Stimulated activated CD4-positive, alpha-beta T cell treated with anti-CD3 and anti-CD28 coated beads, TNF-alpha, amount 100 ng/mL, for 48 hours (primary cell): ENCODE measurements around the gene MAPKAPK2.
A peak's percentile ranks its signal among the peaks of the same experiment; 100 is the strongest.

ENCODE experiments used
- DNase-seq, 3 donors: peaks; one replicate each; pipeline ENCODE4 v3.0.0-alpha.2; 2020; ENCODE audit warnings: low read depth in 3 of 3

The MAPKAPK2 gene

DNA sequence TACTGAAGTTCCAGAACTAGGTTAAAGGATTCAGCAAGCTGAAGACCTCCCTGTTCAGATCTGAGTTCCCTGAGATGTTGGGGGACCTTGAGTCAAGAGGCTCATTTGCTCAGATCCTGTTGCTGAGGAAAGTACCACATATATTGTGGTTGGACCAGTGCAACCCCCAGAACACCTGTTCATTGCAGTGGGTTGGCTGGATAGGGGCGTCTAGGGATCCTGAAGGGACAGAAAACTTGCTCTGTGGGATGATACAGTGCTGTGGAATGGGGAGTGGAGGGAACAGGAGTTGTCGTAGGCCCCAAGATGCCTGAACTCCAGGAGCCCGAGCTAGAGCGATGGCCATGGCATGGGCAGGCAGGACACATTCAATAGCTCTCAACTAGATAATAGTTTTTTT lies 24.6 kb upstream of the MAPKAPK2 start:
- no peak for DNase-seq

DNA sequence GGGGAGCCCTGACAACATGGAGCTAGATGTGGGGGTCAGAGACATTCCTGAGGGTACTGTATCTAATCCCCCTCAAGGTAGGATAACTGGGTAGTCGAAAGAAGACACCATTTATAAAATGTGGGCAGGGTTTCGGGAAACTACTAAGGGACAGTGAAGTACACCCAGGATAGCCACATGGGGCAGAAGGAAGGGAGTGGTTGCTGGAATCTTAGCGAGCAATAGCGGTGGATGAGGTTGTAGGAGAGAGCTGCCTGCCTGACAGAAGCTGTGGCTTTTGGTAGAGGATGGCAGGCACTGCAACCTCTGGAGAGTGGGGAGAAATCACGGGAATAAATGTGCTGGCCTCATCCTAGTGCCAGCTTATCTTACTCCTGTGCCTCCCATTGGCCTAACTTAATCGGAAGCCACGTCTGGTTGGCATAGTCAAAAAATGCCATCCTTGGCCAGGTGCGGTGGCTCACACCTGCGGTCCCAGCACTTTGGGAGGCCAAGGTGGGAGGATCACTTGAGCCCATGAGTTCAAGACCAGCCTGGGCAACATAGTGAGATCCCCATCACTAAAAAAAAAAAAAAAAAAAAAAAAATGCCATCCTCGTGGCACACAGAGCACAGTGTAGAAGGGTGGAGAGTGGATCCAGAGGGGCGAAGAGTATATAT lies 23.4 kb upstream of the MAPKAPK2 start:
- DNase-seq: no peak

- DNase-seq: no peak
These were observed 22.2 kb upstream of the MAPKAPK2 start for GRCh38 chr1:206662396-206663092.

- DNase-seq: no peak
These were observed 21.3 kb upstream of the MAPKAPK2 start for GRCh38 chr1:206663362-206663761.

DNA sequence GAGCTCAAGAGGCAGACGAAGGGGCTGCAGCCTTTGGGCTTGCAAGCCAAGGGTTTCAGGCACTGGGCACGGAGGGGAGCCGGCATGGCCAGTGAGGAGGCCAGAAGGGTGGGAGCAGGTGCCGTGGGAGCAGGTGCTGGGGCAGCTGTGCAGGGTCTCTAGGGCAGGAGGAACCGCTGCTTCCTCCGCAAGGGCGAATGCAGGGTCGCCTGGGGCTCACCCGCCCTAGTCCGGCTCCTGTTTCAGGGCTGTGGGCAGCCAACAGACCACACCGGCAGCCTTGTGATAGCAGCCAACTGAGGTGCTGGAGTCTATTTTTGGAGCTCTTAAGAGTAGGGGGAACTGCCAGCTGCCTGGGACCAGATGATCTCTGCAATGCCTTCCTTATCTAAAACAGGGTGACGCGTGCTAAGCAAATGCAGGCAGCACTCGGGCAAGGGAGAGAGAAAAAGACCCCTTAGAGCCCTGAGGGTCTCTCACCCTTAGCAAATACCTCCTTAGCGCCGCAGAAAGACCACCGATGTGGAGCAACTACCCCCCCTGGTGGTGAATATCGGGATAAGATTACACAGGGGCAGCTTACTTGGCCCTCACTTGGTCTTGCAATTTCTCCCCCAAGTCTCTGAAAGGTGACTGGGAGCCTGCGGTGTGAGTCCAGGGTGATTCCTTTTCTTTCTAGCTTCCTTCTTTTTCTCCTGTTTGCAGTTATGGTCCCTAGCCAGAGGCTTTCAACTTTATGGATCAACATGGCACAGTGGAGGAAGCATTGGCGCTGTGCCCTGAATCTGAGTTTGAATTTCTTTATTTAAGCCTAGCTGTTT lies 20.7 kb upstream of the MAPKAPK2 start:
- peak; percentile 37 to 69 (median 63) for DNase-seq

- no peak for DNase-seq
These were observed 20.0 kb upstream of the MAPKAPK2 start for GRCh38 chr1:206664740-206665139.

- no peak for DNase-seq
These were observed 18.6 kb upstream of the MAPKAPK2 start for GRCh38 chr1:206666031-206666561.

DNA sequence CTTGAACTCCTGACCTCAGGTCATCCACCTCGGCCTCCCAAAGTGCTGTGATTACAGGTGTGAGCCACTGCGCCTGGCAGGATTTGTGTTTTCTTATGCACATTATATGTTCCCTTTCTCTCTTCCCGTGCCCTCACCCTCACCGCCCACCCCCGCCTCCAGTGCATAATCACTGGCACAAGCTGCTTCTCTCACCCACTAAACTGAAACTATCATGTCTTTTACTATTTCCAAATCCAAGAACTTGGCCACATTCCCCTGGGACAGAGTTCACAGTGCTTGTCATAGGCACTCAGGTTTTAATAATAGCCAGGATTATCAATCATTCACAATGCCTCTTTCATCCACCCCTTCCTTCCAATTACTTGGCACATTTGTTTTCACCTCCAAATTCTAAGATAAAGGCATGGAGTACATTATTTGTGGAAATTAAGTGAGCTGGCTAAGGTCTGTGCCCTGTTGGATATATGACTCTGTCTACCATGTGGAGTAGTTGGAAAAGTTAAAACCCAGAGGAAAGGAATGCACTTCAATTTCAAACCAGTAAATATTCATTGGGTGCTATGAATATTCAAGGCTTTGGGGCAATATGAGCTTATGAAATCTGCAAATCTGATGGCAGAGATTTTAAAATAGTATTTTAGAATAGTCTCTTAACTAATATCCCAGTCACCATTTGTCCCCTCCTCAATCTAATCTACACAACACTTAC lies 17.6 kb upstream of the MAPKAPK2 start:
- no peak for DNase-seq

GRCh38 chr1:206668351-206668750 lies 16.4 kb upstream of the MAPKAPK2 start:
- no peak for DNase-seq

- no peak for DNase-seq
These were observed 15.8 kb upstream of the MAPKAPK2 start for GRCh38 chr1:206668874-206669410.

- DNase-seq: no peak
These were observed 12.6 kb upstream of the MAPKAPK2 start for GRCh38 chr1:206672011-206672688.

GRCh38 chr1:206672844-206673758 lies 11.6 kb upstream of the MAPKAPK2 start:
- no peak for DNase-seq

- DNase-seq: no peak
These were observed 10.5 kb upstream of the MAPKAPK2 start for GRCh38 chr1:206674236-206674635.

DNA sequence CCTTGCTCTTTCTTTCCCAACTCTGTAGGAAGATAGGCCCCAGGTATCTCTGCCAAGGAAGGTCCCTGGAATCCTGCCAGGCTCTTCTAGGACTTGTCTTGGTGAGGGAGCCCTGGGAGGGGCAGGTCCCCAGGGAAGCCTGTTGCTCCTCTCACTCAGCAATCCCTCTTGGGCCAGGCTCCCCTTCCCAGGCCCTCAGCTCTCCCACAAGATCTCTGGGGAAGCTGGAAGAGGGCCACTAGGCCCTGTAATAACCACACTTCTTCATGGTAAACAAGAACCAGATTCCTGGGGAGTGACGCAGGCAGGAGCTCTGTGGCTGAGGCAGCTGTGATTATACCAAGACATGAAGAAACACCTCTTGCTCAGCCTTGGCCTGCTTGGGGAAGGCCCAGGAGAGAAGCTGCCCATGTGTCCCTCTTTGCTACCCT lies 9.9 kb upstream of the MAPKAPK2 start:
- no peak for DNase-seq

- DNase-seq: no peak
These were observed 8.2 kb upstream of the MAPKAPK2 start for GRCh38 chr1:206676499-206676898.

DNA sequence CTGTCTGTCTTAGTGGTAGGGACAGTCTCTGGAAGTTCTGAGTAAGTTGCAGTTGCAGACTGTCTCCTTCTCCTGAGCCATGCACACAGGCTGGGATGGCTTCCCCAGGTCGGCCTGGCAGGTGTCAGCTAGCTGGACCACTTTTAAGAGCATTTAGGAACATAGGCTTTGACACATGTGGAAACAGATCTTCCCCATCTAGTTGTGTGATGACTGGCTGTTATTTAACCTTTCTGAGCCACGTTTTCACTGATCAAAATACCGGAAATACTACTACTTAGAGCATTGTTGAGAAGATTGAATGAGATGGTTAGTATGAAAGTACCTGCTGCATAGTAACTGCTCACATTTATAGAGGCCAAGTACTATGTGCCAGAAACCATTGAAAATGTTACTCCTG lies 6.2 kb upstream of the MAPKAPK2 start:
- no peak for DNase-seq

DNA sequence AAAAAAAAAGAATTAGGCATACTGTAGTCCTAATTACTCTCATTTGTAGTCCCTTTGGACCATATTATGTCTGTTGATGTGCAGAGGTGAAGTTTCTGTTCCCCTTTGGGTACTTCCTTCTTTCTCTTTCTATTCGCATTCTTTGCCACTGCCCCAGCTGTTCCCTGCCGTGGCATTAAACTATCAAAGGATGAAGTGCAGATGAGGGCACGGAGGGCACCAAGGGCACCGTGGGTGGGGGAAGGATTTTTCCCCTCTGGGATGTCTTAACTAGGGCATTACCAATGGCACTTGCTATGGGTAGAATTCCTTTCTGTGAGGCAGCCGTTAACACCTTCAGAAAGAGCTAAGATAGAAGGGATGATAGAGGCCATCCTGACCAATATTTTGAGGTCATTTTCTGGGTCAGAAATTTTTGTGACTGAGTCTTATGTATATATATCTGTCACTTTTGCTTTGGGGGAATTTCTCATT lies 4.9 kb upstream of the MAPKAPK2 start:
- no peak for DNase-seq

DNA sequence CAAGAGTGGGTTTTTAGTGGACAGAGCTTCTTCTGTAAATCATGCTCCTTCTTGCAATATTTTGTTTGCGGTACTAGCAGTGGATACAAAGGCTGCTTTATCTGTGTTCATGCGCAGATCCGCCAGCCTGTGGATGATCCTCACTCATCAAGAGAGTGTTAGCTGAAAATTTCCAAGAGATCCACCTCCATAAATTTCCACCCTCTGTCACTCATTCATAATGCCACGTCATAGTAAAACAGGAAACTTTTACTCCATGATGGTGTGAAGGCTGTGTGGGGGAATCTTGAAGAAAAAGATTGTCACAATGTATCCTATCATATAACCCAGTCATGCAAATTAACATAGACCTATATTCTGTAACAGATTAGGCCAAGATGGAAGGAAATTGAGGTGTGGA lies 4.4 kb upstream of the MAPKAPK2 start:
- DNase-seq: no peak

- DNase-seq: no peak
These were observed 3.3 kb upstream of the MAPKAPK2 start for GRCh38 chr1:206681359-206681758.

- no peak for DNase-seq
These were observed 2.6 kb upstream of the MAPKAPK2 start for GRCh38 chr1:206682111-206682510.
